HL-60/S4 treated with retinoic acid at 250 ng/mL for 4 days and 3 days (cell line): Measurements from ENCODE around the gene MDC1.

Experiments
- in situ Hi-C: fragments of 300-500 bp; cut with MboI; formaldehyde crosslinking; loops from 2 replicates; pipeline ENCODE4 v1.7.0; 2022; ENCODE audit warnings: low sequenced_read_pairs

MDC1 gene

GRCh38 chr6:30748851-30749540 is 31.9 kb upstream of the MDC1 start:
- in situ Hi-C loops = no loop called here

DNA sequence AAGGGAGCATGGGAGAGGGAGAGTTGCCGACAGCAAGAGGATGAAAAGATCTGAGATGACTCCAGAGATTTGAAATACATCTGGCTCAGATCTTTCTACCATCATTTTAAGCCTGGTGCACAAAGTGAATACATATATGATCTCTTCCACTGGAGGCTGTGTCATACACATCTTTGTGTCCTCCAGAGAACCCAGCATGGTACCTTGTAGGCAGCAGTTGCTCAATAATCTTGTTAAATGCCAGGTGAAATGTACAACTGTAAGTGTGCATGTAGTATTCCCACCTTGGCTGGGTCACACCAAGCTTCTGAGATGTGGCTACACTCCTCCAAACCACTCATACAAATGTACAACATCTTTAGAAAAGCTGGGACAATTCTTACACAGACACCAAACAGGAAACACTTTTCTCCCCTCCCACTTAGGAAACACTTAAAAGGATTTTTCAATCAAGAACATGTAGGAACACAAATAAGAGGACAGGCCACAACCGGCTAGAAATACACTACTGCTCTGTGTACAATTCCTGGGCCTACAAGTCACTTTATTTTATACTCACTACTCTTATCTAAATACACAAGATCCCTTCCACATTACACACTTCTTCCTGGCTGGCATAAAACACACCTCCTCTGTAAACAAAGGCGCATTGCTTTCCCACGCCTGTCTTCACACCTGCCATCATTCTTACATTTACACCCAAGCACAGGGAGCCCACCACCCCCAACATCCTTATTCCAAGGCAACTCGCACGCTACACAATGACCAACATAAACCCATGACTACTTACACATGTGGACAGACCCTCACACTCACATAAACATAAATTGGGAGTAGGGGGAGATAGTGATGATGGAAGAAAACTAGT is 31.1 kb upstream of the MDC1 start:
- in situ Hi-C loops = no loop called here

DNA sequence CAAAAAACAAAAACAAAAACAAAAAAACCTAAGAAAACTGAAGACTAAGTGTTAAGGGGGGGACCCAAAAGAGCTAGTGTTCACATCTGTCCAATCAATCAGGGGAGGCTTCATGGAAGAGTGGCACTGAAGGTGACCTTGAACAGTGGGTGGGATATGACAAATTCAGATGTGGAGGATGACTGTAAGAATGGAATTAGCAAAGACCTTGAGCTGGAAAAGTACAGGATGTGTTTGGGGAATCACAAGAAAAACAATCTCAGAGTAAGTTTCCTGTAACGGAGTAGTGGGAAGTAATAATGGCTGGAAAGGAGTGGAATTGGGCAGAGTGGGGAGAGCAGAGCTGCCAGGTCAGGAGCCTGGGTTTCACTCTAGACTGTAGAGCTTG is 30.2 kb upstream of the MDC1 start:
- in situ Hi-C loops = no loop called here

- in situ Hi-C loops = no loop called here
Observed at GRCh38 chr6:30744054-30744805, 27.1 kb upstream of the MDC1 start, which contains the start of gene IER3. TSS of gene IER3 (minus strand) at chr6:30744547. CDS start at chr6:30744518, 29 bp downstream.

DNA sequence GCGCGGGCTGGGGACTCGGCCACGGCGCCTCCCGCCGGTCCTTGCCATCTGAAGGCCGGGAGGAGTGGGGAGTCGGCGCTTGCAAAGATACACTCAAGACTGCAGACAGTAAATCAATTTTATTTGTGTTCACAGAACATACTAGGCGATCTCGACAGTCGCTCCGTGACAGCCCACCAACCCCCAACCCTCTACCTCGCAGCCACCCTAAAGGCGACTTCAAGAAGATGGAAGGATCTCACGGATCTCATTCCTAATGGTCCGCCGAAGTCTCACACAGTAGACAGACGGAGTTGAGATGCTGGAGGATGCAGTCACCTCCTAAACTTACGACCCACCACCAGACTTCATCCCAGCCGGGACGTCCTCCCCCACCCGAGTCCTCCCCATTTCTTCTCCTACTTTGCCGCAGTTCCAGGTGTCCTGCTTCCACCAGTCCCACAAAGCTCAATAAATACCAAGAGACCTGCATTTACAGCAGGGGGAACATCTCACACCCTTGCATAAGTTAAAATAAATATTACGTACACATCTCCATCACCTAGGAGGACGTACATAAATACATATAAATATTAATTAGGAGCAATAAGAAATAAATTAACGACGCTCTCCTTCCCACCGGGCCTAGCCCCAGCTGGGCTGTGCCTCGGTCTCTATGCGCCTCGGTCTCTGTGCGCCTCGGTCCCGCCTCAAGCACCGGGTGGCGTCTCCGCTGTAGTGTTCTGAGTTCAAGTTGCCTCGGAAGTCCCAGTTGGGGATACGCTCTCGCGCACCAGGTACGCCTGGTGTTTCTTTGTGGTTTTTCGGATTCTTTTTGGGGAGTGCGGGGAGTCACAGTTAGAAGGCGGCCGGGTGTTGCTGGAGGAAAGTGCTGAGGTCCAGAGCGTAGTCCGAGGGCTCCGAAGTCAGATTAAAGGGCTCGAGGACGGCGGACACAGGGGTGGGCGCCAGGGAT is 26.3 kb upstream of the MDC1 start:
- in situ Hi-C loops = no loop called here

- in situ Hi-C loops = no loop called here
Observed at GRCh38 chr6:30742316-30743098, 25.4 kb upstream of the MDC1 start, which contains the start of gene FLOT1. TSS of gene FLOT1 (minus strand) at chr6:30742687. CDS start at chr6:30742189, 498 bp downstream.

GRCh38 chr6:30741789-30742315 is 24.8 kb upstream of the MDC1 start:
- in situ Hi-C loops = no loop called here

DNA sequence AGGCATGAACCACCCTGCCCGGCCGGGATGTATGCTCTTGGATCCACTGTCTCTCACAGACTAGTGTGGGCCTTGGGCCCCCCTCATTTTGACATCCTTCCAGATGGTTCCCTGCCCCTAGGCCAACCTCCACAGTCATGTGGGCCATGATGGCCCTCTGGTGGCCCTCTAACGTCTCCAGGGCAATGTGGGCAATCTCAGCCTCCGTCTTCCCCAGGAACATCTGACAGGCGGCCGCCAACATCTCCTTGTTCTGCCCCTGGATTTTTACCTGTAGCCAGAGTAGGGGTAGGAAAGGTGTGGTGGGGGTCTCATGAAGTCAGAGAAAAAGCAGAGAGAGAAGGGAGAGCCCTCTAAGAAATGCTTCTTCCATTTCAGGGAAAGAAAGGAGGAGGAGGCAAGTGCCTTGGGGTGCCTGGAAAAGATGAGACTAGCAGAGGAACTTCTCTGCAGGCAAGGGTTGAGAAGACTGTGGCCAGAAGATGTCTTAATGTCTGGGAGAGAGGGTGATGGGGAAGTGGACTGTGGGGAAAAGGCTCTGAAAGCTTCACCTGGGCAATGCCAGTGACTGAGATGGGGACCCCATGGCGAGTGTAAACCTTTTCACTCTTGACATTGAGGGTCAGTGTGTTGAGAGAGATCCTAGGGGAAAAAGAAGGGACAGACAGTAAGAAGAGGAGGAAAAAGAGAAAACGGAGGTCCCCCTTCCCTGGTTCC is 24.1 kb upstream of the MDC1 start:
- in situ Hi-C loops = no loop called here

GRCh38 chr6:30740540-30740870 is 23.4 kb upstream of the MDC1 start:
- in situ Hi-C loops = no loop called here

GRCh38 chr6:30738532-30738931 is 21.5 kb upstream of the MDC1 start:
- in situ Hi-C loops = no loop called here

DNA sequence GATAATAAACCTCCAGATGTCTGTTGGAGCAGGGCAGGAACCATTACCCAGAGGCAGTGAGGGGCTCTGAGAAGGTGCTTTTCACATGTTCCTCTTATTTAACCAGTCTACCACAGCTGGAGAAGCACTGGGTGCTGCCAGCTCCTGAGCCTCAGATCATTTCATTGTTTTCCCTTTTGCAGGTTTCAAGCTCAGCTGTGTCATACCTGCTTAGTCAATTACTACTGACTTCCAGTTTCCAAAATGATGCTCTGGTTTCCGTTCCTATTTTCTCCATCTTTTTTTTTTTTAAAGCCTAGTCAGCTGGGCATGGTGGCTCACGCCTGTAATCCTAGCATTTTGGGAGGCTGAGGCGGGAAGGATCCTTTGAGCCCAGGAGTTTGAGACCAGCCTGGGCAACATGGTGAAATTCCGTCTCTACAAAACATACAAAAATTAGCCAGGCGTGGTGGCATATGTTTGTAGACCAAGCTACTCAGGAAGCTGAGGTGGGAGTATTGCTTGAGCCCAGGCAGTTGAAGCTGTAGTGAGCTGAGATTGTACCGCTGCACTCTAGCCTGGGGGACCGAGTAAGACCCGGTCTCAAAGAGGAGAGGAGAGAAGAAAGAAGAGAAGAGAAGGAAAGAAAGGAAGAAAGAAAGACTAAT is 18.7 kb upstream of the MDC1 start:
- in situ Hi-C loops = no loop called here

- in situ Hi-C loops = no loop called here
Observed at GRCh38 chr6:30732237-30732943, 15.3 kb upstream of the MDC1 start.

DNA sequence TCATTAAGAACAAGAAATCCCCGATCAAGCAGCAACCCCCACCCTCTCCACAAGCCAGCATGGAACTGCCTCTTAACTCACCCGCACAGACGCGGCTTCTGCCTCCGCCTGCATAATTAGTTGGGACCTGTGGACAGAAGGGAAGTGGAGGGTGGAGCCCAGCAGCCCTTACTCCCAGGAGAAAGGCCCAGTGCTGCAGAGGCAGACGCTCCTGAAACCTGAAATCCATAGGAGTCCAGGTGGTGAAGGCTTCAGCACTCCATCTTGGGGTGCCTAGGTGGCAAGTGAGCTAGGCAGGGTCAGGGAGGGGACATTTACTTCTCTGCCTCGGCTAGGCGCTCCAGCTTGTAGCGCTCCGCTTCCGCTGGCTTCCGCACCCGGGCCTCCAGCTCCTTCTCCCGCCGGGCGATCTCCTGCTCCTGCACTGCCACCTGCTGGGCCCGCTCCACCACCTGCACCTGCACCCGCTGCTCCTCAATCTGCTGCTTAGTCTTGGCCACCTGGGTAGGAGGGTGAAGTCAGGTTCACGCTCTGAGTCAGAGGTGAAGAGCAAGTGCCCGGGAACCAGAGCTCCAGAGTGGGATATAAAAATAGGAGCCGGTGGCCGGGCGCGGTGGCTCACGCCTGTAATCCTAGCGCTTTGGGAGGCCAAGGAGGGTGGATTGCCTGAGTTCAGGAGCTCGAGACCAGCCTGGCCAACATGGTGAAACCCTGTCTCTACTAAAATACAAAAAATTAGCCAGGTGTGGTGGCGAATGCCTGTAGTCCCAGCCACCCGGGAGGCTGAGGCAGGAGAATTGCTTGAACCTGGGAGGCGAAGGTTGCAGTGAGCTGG is 13.7 kb upstream of the MDC1 start:
- in situ Hi-C loops = no loop called here

- in situ Hi-C loops = no loop called here
Observed at GRCh38 chr6:30727920-30728553, 11.0 kb upstream of the MDC1 start.

GRCh38 chr6:30726506-30727413 is 9.7 kb upstream of the MDC1 start:
- in situ Hi-C loops = no loop called here
